ENCODE data around the gene ATP4B.
A peak's percentile ranks its signal among the peaks of the same experiment; 100 is the strongest.

Gene ATP4B

DNA sequence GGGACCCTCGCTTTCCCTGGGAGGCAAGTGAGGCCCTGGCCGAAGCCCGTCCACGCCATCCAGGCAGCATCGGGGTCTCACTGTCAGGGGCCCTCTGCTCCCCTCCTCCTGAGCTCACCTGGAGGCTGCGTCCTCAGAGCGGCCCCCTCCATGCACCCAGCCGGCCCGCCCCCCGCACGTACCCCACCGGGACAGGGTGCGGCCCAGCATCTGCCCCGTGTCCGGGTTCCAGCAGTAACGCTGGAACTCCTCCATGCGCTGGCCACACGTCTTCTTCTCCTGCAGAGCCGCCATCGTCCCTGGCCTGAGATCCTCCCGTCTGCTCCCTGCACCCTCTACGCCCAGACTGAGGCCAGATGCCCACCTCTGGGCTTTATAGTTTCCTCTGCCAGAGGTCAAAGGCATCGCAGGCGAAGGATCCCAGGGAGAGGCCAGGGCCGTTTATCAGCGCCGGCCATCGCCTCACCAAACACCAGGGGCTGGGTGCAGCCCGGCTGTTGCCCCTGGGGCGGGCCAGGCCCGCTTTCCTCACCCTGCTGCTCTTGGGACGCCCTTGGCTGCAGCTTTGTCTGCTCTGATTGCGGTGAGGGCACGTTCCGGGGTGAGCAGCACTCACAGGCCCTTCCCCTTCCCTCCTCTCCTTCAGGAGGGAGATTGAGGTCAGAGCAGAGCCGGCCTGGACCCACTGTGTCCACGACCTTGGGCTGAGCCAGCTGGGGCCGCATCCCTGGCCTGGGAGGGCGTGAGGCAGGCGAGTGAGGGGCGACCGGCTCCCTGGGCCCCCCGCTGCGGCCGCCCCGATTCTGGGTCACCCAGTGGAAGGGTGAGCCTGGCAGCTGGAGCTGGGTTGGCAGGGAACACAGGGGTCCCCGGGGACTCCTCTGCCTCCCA, at the start of gene ATP4B:
TSS of gene ATP4B (minus strand) at position 348 of the 891 bp plus-strand sequence. CDS start at position 294, 54 bp downstream.
- Mint-ChIP-seq H3K36me3 (peaks cover 4% of the 10 kb centered on the region), H3K9me3 (peaks cover 12% of the 10 kb centered on the region), H3K4me3 (no peak within 1 kb of the TSS), H3K27ac (no peak within 1 kb of the TSS), H3K4me1 (peaks cover 7% of the 10 kb centered on the region), H3K27me3 (no peaks in the 10 kb centered on the region)

DNA sequence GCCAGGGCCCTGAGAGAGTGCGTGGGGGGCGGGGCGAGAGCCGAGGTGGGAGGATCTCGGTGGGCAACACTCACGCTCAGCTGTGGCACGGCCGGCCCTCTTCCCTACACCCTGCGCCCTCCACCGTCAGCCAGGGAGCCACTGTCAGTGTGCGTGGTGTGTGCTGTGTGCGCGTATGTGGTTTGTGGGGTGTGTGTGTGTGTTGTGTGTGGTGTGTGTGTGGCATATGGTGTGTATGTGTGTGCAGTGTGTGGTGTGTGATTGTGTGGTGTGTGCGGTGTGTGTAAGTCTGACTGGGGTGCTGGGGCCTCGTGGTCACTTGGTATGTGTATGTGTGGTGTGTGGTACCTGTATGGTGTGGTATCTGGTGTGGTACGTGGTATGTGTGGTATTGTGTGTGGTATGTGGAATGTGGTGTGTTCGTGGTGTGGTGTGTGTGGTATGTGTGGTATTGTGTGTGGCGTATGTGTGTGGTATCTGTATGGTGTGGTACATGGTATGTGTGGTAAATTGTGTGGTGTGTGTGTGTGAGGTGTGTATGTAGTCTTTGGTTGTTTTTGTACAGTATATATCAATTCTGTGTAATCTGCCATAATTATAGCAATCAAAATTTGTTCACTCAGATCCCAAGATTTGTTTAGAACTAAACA, 14.1 kb upstream of the ATP4B start:
- H3K4me1 Mint-ChIP-seq = no peaks in the 10 kb centered on the region
- H3K27ac Mint-ChIP-seq = peak overlapping the region; percentile 0
- H3K9me3 Mint-ChIP-seq = no peaks in the 10 kb centered on the region
- no peaks in the 10 kb centered on the region for H3K27me3 Mint-ChIP-seq
- H3K4me3 Mint-ChIP-seq = no peak overlapping the region
- H3K36me3 Mint-ChIP-seq = no peaks in the 10 kb centered on the region

- no peak overlapping the region for H3K4me3 Mint-ChIP-seq
- no peaks in the 10 kb centered on the region for H3K4me1 Mint-ChIP-seq
- H3K9me3 Mint-ChIP-seq = no peaks in the 10 kb centered on the region
- no peaks in the 10 kb centered on the region for H3K36me3 Mint-ChIP-seq
- H3K27me3 Mint-ChIP-seq = no peaks in the 10 kb centered on the region
- no peak overlapping the region for H3K27ac Mint-ChIP-seq
Measured at GRCh38 chr13:113671066-113672001, 13.3 kb upstream of the ATP4B start.

DNA sequence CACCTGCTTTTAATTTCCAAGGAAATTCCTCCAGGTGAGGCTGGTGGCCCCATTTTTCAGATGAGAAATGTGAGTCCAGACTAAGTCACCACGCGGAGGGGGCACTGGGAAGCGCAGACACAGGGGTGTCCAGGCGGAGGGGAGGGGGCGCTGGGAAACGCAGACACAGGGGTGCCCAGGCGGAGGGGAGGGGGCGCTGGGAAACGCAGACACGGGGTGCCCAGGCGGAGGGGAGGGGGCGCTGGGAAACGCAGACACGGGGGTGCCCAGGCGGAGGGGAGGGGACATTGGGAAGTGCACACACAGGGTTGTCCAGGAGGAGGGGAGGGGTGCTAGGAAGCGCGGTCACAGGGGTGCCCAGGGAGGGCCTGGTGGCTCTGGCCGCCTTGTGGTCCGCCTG, 12.5 kb upstream of the ATP4B start:
- Mint-ChIP-seq H3K4me1 (no peaks in the 10 kb centered on the region), H3K36me3 (no peaks in the 10 kb centered on the region), H3K4me3 (no peak overlapping the region), H3K9me3 (no peaks in the 10 kb centered on the region), H3K27me3 (no peaks in the 10 kb centered on the region), H3K27ac (no peak overlapping the region)

DNA sequence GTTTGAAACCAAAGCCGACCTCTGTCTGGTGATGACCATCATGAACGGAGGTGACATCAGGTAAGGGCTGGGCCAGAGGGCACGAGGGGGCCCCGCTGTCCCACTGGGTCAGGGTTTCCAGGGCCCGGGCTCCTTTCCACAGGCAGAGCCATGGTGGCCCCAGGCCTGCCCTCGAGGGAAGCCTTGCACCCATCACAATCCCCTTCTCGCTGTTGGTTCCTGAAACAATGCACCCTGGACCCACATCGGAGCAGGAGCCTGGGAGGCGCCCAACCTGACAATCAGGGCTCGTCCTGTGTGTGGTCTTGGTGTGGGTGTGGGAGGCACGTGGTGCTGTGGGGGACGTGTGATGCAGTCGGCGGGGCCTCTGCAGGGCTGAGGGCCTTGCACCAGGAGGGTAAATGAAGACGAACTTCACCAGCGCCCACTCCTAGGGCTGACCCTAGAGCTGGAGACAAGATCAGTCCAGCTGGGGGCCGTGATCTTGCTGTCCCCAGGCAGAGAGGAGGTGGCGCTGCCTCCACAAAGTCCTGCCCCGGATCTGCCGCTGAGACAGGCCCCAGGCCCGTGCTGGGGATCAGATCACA, 11.8 kb upstream of the ATP4B start:
- Mint-ChIP-seq H3K9me3 (no peaks in the 10 kb centered on the region), H3K27ac (no peak overlapping the region), H3K4me3 (no peak overlapping the region), H3K36me3 (no peaks in the 10 kb centered on the region), H3K27me3 (no peaks in the 10 kb centered on the region), H3K4me1 (no peaks in the 10 kb centered on the region)

- Mint-ChIP-seq H3K4me1 (no peaks in the 10 kb centered on the region), H3K9me3 (no peaks in the 10 kb centered on the region), H3K27me3 (no peaks in the 10 kb centered on the region), H3K27ac (no peak overlapping the region), H3K36me3 (no peaks in the 10 kb centered on the region), H3K4me3 (no peak overlapping the region)
Measured at GRCh38 chr13:113669231-113669754, 11.3 kb upstream of the ATP4B start.

DNA sequence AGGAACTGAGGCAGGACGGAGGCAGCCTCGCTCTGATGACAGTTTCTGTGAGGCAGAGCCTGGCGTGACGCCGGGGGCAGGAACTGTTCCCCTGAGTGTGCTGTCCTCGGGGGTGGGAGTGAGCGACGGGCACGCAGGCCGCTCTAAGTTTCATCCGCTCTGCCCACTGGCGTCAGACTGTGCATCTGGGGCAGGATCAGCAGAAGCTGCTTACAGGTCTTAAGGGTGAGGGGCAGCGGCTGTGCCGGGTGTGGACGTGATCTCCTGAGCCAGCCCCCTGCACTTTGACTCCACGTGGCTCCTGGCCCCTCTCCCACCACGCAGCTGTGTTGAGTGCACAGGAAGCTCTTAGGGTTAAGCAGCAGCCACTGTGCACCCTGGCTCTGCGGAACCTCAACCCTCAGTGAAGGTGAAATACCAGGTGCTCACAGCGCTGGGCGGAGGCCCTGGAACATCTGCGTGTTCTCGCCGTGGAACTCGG, 10.5 kb upstream of the ATP4B start:
- Mint-ChIP-seq H3K9me3 (no peaks in the 10 kb centered on the region), H3K27ac (no peak overlapping the region), H3K36me3 (no peaks in the 10 kb centered on the region), H3K4me3 (no peak overlapping the region), H3K27me3 (no peaks in the 10 kb centered on the region), H3K4me1 (no peaks in the 10 kb centered on the region)

- Mint-ChIP-seq H3K4me1 (no peaks in the 10 kb centered on the region), H3K27me3 (no peaks in the 10 kb centered on the region), H3K4me3 (no peak overlapping the region), H3K36me3 (no peaks in the 10 kb centered on the region), H3K27ac (no peak overlapping the region), H3K9me3 (no peaks in the 10 kb centered on the region)
Measured at GRCh38 chr13:113667771-113668490, 9.9 kb upstream of the ATP4B start.

- H3K4me3 Mint-ChIP-seq = no peak within 1 kb of the TSS
- no peaks in the 10 kb centered on the region for H3K27me3 Mint-ChIP-seq
- no peaks in the 10 kb centered on the region for H3K36me3 Mint-ChIP-seq
- H3K27ac Mint-ChIP-seq = no peak within 1 kb of the TSS
- no peaks in the 10 kb centered on the region for H3K4me1 Mint-ChIP-seq
- no peaks in the 10 kb centered on the region for H3K9me3 Mint-ChIP-seq
Measured at GRCh38 chr13:113666951-113667701, 9.1 kb upstream of the ATP4B start, which contains the start of gene GRK1. TSS of gene GRK1 (plus strand) at chr13:113667219. CDS start at chr13:113667387, 168 bp downstream.

DNA sequence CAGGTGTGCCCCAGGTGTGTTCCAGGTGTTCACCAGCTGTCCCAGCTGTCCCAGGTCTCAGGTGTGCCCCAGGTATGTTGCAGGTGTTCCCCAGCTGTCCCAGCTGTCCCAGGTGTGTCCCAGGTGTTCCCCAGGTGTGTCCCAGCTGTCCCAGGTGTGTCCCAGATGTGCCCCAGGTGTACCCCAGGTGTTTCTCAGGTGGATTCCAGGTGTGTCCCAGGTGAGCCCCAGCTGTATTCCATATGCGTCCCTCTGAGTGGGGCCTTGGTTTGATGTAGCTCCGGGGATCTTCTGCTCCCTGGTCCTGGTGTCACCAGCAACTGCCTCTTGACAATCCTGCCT, 8.3 kb upstream of the ATP4B start:
- Mint-ChIP-seq H3K4me1 (no peaks in the 10 kb centered on the region), H3K36me3 (peaks cover under 1% of the 10 kb centered on the region)

DNA sequence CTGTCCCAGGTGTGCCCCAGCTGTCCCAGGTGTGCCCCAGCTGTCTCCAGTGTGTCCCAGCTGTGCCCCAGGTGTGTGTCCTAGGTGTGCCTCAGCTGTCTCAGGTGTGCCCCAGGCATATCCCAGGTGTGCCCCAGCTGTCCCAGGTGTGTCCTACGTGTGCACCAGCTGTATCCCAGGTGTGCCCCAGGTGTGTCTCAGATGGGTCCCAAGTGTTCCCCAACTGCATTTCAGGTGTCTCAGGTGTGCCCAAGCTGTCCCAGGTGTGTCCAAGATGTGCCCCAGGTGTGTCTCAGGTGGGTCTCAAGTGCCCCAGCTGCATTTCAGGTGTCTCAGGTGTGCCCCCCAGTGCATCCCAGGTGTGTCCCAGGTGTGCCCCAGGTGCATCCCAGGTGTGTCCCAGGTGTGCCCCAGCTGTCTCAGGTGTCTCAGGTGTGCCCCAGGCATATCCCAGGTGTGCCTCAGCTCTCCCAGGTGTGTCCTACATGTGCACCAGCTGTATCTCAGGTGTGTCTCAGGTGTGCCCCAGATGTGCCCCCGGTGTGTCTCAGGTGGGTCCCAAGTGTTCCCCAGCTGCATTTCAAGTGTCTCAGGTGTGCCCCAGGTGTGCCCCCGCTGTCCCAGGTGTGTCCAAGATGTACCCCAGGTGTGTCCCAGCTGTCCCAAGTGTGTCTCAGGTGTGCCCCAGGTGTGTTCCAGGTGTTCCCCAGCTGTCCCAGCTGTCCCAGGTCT, 7.8 kb upstream of the ATP4B start:
- H3K27me3 Mint-ChIP-seq = no peaks in the 10 kb centered on the region
- H3K4me1 Mint-ChIP-seq = no peaks in the 10 kb centered on the region

More for the DNA sequence above, 8.3 kb upstream of the ATP4B start:
- H3K27me3 Mint-ChIP-seq = no peaks in the 10 kb centered on the region
- H3K9me3 Mint-ChIP-seq = peaks cover 3% of the 10 kb centered on the region
- no peak overlapping the region for H3K27ac Mint-ChIP-seq
- H3K4me3 Mint-ChIP-seq = no peak overlapping the region

DNA sequence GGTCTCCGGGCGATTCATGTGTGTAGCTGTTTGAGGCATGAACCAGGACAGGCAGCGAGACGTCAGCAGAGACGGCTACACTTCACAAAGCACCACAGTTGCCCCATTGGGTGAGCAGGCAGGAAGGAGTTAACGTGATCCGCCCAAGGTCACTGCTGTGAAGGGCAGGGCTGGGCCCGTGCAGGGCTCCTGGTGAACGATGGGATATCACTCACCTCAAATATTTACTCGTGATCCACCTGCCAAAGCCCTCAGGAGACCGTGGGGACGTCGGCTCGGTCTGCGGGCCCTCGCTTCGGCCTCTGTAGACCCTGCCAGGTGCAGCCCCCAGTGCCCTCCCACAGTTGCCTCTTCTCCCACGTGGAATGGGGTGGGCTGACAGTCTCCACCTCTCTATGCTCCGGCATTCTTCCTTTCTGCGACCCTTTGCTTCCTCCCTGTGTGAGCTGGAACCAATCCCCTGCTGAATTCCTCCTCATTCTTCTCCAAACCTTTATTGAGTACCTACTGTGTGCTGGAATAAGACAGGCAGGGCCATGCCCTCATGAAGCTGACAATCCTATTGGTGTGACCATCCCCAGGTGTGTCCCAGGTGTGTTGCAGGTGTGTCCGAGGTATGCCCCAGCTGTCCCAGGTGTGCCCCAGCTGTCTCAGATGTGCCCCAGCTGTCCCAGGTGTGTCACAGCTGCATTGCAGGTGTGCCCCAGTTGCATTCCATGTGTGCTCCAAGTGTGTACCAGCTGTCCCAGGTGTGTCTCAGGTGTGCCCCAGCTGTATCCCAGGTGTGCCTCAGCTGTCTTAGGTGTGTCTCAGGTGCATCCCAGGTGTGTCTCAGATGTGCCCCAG, 7.0 kb upstream of the ATP4B start:
- H3K36me3 Mint-ChIP-seq = peaks cover 4% of the 10 kb centered on the region
- no peak overlapping the region for H3K27ac Mint-ChIP-seq
- H3K27me3 Mint-ChIP-seq = no peaks in the 10 kb centered on the region
- H3K4me3 Mint-ChIP-seq = no peak overlapping the region
- H3K9me3 Mint-ChIP-seq = peaks cover 12% of the 10 kb centered on the region
- no peaks in the 10 kb centered on the region for H3K4me1 Mint-ChIP-seq

More for the DNA sequence above, 7.8 kb upstream of the ATP4B start:
- Mint-ChIP-seq H3K9me3 (peaks cover 9% of the 10 kb centered on the region), H3K4me3 (no peak overlapping the region), H3K36me3 (peaks cover 3% of the 10 kb centered on the region), H3K27ac (peak overlapping the region; percentile 41)

- Mint-ChIP-seq H3K27me3 (no peaks in the 10 kb centered on the region), H3K9me3 (peaks cover 12% of the 10 kb centered on the region), H3K36me3 (peaks cover 4% of the 10 kb centered on the region), H3K4me3 (no peak overlapping the region), H3K4me1 (no peaks in the 10 kb centered on the region), H3K27ac (no peak overlapping the region)
Measured at GRCh38 chr13:113663934-113664333, 5.9 kb upstream of the ATP4B start.
